ENCODE results near the gene ZNF217. TPM values are rescaled to one million over a fixed set of nuclear protein-coding genes. Genes with fewer than 3 reads are reported as not detected.

Gene ZNF217
- total and polyA plus RNA-seq, 9 of the 15 experiments (the other 6 are each of a cell fraction or from before 2014, with no cell fraction given) = 3.0 to 41.8 (median 16.8) TPM

GRCh38 chr20:53608456-53609452, 15.1 kb upstream of the ZNF217 start (continued):
- TF ChIP-seq HOMEZ (CRISPR knock-in tag; IDR thresholded peaks at IDR 0.05) (no peak), STAT5B (CRISPR knock-in tag; IDR thresholded peaks at IDR 0.05) (no peak), NONO (IDR thresholded peaks at IDR 0.05; ENCODE audit: low read depth in 2 of 2, low read length in 1 of 2) (no peak), CUX1 (CRISPR knock-in tag; IDR thresholded peaks at IDR 0.05) (0 out of 2 replicates have a peak, but pooled peaks have one; percentile 20), POLR2B (IDR thresholded peaks at IDR 0.05; ENCODE audit: low read depth, partially characterized antibody) (peak; percentile 60), MAFF (IDR thresholded peaks at IDR 0.05; ENCODE audit: low read length) (no peak), ZNF239 (CRISPR knock-in tag; IDR thresholded peaks at IDR 0.05) (no peak), HLTF (IDR thresholded peaks at IDR 0.05) (0 out of 2 replicates have a peak, but pooled peaks have one; percentile 30), ZC3H4 (CRISPR knock-in tag; IDR thresholded peaks at IDR 0.05; ENCODE audit: borderline replicate concordance) (no peak), TFAP4 (CRISPR knock-in tag; IDR thresholded peaks at IDR 0.05; ENCODE audit: borderline replicate concordance) (peak; percentile 65), CBFA2T3 (IDR thresholded peaks at IDR 0.05) (peak; percentile 12; the same call in 1 of the 2 replicates), ELF2 (CRISPR knock-in tag; IDR thresholded peaks at IDR 0.05) (no peak; the same call in 1 of the 2 replicates), ATF7 (IDR thresholded peaks at IDR 0.05) (peak; percentile 82), ZNF551 (CRISPR knock-in tag; IDR thresholded peaks at IDR 0.05) (no peak), NUFIP1 (IDR thresholded peaks at IDR 0.05; ENCODE audit: partially characterized antibody) (no peak), POLR2A (conservative IDR thresholded peaks at IDR 0.05) (peak; percentile 80), UBTF (IDR thresholded peaks at IDR 0.05; ENCODE audit: borderline replicate concordance in 1 of 2, low read depth in 2 of 2, low read length in 2 of 2) (peak in 1 of 2 experiments; percentile 31; a peak in 2 of 4 replicates), MEF2D (tag; conservative IDR thresholded peaks at IDR 0.05; ENCODE audit: low read depth) (no peak; the same call in 1 of the 2 replicates)
